Measurements from ENCODE around the gene USHBP1.

USHBP1 gene

DNA sequence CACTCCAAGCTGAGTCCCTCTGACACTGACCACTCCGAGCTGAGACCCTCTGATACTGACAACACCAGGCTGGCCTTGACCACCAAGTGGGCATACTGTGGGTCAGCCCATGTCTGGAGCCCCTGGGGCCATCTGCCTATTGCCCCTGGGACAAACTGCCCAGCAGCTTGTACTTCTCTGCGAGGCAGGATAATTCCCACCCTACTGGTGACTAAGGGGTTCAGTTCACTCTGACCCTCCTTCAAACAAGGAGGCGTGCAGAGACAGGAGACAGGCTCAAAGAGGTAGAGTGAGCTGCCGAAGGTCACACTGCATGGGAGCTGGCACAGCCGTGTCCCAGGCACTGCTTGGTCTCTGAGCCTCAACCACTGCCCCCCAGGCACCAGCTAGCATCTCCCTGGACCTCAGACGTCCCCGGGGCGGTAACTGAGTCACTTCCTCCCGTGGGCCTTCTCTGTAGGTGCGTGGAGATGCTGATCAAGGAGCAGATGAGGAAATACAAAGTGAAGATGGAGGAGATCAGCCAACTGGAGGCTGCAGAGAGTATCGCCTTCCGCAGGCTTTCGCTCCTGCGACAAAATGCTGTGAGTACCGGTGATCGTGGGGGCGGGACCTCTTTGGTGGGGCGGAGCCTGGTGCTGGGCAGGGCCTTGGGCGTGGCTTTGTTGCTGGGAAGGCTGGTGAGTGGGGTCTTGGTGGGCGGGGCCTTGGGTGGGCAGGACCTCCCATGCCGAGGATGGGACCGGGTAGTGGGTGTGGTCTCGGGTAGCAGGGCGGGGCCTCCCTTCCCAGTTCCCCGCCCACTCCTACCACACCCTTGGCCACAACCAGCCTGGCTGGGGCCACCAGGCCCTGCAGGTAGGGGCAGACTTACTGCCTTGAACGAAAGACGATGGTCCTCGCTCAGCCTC, 55.2 kb downstream of the USHBP1 start:
- TF ChIP-seq, protein P1, sequence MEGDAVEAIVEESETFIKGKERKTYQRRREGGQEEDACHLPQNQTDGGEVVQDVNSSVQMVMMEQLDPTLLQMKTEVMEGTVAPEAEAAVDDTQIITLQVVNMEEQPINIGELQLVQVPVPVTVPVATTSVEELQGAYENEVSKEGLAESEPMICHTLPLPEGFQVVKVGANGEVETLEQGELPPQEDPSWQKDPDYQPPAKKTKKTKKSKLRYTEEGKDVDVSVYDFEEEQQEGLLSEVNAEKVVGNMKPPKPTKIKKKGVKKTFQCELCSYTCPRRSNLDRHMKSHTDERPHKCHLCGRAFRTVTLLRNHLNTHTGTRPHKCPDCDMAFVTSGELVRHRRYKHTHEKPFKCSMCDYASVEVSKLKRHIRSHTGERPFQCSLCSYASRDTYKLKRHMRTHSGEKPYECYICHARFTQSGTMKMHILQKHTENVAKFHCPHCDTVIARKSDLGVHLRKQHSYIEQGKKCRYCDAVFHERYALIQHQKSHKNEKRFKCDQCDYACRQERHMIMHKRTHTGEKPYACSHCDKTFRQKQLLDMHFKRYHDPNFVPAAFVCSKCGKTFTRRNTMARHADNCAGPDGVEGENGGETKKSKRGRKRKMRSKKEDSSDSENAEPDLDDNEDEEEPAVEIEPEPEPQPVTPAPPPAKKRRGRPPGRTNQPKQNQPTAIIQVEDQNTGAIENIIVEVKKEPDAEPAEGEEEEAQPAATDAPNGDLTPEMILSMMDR (IDR thresholded peaks at IDR 0.05; ENCODE audit: low read depth, low read length) = no peak
- DNase-seq (ENCODE audit: extremely low read depth, low read depth) = no peak

DNA sequence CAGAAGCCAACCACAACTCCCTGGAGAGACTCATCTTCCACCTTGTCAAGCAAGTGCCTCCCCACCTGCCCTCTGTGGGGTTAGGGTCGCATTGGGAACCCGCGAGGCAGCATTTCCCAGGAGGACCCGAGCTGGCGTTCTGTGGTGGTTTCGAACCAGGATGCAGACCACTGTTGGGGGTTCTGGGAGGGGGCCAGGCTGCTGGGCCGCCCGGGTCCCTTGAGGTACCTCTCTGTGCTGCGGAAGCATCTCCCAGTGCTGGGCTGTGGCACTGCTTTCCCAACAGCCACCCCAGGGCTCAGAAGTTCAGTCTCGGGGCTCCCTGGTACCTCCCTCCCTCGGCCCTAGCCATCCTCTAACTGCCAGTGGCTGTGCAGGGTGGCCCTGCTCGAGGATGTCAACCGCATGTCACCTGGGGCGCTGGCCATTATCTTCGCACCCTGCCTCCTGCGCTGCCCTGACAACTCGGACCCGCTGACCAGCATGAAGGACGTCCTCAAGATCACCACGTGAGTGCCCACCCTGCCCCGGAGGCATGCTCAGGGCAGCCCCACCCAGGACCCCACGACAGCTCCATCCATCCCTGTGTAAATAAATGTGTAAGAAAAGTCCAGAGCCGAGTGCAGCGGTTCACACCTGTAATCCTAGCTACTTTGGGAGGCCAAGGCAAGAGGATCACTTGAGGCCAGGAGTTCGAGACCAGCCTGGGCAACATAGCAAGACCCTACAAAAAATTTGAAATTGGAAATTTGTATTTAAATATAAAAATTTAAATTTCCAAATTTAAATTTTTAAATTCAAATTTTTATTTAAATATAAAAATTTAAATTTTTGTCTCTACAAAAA, 57.6 kb downstream of the USHBP1 start:
- DNase-seq (ENCODE audit: extremely low read depth, low read depth) = no peak
- TF ChIP-seq, protein P1 (IDR thresholded peaks at IDR 0.05; ENCODE audit: low read depth, low read length) = no peak

DNA sequence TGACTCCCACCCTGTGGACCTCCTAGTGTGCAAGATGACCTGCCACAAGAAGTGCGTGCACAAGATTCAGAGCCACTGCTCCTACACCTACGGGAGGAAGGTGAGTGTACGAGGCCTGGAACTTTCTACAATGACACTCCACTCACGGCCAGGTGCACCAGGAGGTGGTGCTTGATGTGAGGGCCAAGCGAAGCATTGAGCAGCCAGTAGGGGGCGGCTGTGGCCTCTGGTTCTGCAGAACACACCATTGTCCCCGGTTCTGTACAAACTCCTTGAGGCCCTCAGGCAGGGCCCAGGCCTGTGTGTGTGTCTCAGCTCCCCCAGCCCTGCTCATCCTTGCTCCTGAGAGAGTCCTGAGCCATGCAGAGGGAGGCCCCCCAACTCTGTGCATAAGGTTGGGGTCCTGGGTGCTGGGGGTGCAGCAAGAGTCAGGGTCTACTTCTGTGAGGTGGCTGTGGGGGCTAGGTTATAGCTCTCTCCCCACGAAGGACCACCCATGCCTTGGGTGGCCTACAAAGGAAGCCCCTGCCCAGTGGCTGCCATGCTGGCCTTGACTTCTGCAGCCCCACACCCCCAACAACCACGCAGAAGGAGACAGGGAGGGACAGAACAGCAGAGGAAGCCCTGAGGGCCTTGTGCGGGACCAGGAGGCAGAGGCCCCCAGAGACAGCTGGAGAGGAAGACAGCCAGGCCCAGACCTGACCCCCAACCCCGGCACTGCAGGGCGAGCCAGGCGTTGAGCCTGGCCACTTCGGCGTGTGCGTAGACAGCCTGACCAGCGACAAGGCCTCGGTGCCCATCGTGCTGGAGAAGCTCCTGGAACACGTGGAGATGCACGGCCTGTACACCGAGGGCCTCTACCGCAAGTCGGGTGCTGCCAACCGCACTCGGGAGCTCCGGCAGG, 59.1 kb downstream of the USHBP1 start:
- TF ChIP-seq, protein P1 (IDR thresholded peaks at IDR 0.05; ENCODE audit: low read depth, low read length) = peak; percentile 69
- no peak for DNase-seq (ENCODE audit: extremely low read depth, low read depth)

GRCh38 chr19:17202713-17203112, 61.8 kb downstream of the USHBP1 start:
- TF ChIP-seq, protein P1 (IDR thresholded peaks at IDR 0.05; ENCODE audit: low read depth, low read length) = no peak
- DNase-seq (ENCODE audit: extremely low read depth, low read depth) = no peak

- TF ChIP-seq, protein P1 (IDR thresholded peaks at IDR 0.05; ENCODE audit: low read depth, low read length) = no peak
Measured at GRCh38 chr19:17202249-17202648, 62.3 kb downstream of the USHBP1 start.

GRCh38 chr19:17200408-17201079, 64.0 kb downstream of the USHBP1 start:
- DNase-seq (ENCODE audit: extremely low read depth, low read depth) = no peak
- TF ChIP-seq, protein P1 (IDR thresholded peaks at IDR 0.05; ENCODE audit: low read depth, low read length) = no peak

More at GRCh38 chr19:17202249-17202648, 62.3 kb downstream of the USHBP1 start:
- no peak for DNase-seq (ENCODE audit: extremely low read depth, low read depth)
